ENCODE measurements around the gene CYYR1.

The CYYR1 gene

GRCh38 chr21:26425576-26425975 is 147.5 kb downstream of the CYYR1 start:
- no peak for DNase-seq

- DNase-seq = no peak
These were observed 149.6 kb downstream of the CYYR1 start for GRCh38 chr21:26423511-26423910.

- DNase-seq = no peak
These were observed 150.4 kb downstream of the CYYR1 start for GRCh38 chr21:26422706-26423105.

- DNase-seq = no peak
These were observed 150.9 kb downstream of the CYYR1 start for GRCh38 chr21:26422138-26422537.

GRCh38 chr21:26421724-26422123 is 151.4 kb downstream of the CYYR1 start:
- DNase-seq = no peak
